Activated T-cell treated with anti-CD3 and anti-CD28 coated beads, Interleukin-2, amount 50 U/mL, for 72 hours (primary cell): ENCODE results near the gene MDH1B. TPM values are rescaled to one million over a fixed set of nuclear protein-coding genes. Genes with fewer than 3 reads are reported as not detected.
"Not testable (repeated sequence)": the region's sequence is repeated elsewhere in the genome, so short reads cannot be mapped to it uniquely, and the experiment has no call there.

ENCODE experiments used
- ATAC-seq, 2 donors: fragments of 150-1000 bp; cut with Tn5 transposase; replicated peaks in 1 of 2; 2 replicates each; pipeline ENCODE4 v1.10.0; 2021; ENCODE audit warnings: moderate library complexity in 2 of 2, mild to moderate bottlenecking in 1 of 2
- DNase-seq, 2 donors: peaks; one replicate each; pipeline ENCODE4 v3.0.0; 2021 to 2022; ENCODE audit warnings: mixed read lengths in 1 of 2
- H3K27ac Mint-ChIP-seq: one replicate; pipeline ENCODE4 v1.8.0; 2022; ENCODE audit warnings: mild to moderate bottlenecking, moderate library complexity, mixed read lengths
- H3K27me3 Mint-ChIP-seq: one replicate; pipeline ENCODE4 v1.8.0; 2022; ENCODE audit warnings: low read depth, mixed read lengths
- H3K36me3 Mint-ChIP-seq, 2 donors: one replicate each; pipeline ENCODE4 v1.8.0; 2022; ENCODE audit warnings: mixed read lengths in 2 of 2, mild to moderate bottlenecking in 1 of 2; ENCODE audit not compliant: insufficient read depth in 2 of 2
- H3K4me1 Mint-ChIP-seq: one replicate; pipeline ENCODE4 v1.8.0; 2022; ENCODE audit warnings: low read depth, mixed read lengths
- H3K4me3 Mint-ChIP-seq, 2 donors: one replicate each; pipeline ENCODE4 v1.8.0; 2022; ENCODE audit warnings: mild to moderate bottlenecking in 2 of 2, mixed read lengths in 2 of 2, moderate library complexity in 2 of 2
- H3K9me3 Mint-ChIP-seq, 2 donors: one replicate each; pipeline ENCODE4 v1.8.0; 2022; ENCODE audit warnings: mixed read lengths in 2 of 2
- total RNA-seq, 2 donors: library from RNA; stranded (reverse); gene quantifications; one replicate each; pipeline ENCODE4 v1.2.3, GENCODE V29; 2022

MDH1B gene
- total RNA-seq, 2 donors from 2014 or later: 0.56 to 0.96 TPM

- peak; percentile 96 to 99 for ATAC-seq
- H3K4me1 Mint-ChIP-seq: peaks cover 14% of the 10 kb centered on the region
- DNase-seq: peak; percentile 18 to 20
- H3K27me3 Mint-ChIP-seq: peaks cover 43% of the 10 kb centered on the region
- peaks cover 0 to 1% of the 10 kb centered on the region in 2 donors for H3K9me3 Mint-ChIP-seq
- H3K4me3 Mint-ChIP-seq: peak overlapping the region in 1 of 2 donors; percentile 15
- H3K27ac Mint-ChIP-seq: no peak overlapping the region
- H3K36me3 Mint-ChIP-seq: peaks cover 0 to 3% of the 10 kb centered on the region in 2 donors
Observed at GRCh38 chr2:206736935-206737334, 28.2 kb downstream of the MDH1B start.

GRCh38 chr2:206733341-206733740 is 31.8 kb downstream of the MDH1B start:
- peaks cover 20% of the 10 kb centered on the region for H3K4me1 Mint-ChIP-seq
- H3K9me3 Mint-ChIP-seq: peaks cover 0 to 1% of the 10 kb centered on the region in 2 donors
- no peak overlapping the region for H3K4me3 Mint-ChIP-seq
- H3K27ac Mint-ChIP-seq: no peak overlapping the region
- DNase-seq: no peak
- ATAC-seq: no peak
- peaks cover 35% of the 10 kb centered on the region for H3K27me3 Mint-ChIP-seq
- H3K36me3 Mint-ChIP-seq: no peaks in the 10 kb centered on the region

DNA sequence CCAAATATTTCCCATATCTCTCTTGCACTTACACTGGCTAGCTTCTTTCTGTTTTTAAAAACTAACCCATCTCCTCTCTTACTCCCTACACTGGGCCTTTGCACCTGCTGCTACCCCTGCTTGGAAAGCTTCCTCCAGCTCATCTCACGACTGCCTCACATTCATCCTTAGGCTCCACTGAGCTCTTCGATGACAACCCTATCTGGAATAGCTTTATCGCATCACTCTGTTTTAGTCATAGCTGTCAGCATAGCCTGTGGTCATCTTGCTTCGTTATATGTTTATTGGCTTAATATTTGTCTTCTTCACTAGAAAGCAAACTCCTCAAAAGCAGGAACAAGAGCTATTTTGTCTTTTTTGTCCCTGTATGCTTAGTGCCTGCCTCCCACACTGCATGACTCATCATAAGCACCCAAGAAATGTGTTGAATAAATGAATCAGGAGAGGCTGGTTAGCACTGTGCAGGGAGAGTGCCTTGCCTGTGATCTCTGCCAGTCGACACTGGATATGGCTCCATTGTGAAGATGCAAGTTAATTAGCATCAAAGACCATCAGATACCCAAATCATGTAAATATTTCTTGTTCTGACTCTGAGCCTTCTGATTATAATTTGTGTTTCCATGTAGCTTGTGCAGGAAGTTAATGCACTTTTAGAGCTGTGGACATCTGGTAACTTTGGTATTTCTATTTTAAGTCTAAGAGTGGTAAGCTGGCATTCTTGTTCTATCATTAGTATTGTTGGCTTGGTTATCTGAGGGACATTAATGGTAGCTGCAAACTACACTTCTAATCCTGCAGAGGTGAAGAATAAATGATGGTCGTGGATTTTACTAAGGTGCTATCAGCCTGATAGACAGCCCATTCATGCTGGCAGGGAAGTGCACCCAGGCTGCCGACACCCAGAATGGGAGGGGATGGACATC is 36.6 kb downstream of the MDH1B start:
- ATAC-seq: peak; percentile 80 to 90
- peaks cover 62% of the 10 kb centered on the region for H3K27me3 Mint-ChIP-seq
- peak in 1 of 2 donors; percentile 15 for DNase-seq

DNA sequence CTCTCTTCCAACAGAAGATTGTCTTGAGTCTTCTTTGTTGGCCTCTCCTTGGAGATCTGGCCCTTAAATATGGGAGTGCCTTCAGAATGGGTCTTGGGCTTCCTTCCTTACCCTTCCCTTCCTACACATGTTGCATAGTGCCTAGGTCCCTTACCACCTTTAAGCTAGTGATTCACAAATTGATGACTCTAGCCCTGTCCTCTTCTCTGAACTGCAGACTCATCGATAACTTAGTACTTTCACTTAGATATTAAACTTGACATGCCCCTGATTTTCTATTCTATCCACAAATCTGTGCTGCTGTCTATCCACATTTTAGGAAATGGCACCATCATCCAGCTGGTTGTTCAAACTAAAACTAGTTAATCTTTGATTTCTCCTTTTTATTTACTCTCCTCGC is 37.8 kb downstream of the MDH1B start:
- Mint-ChIP-seq H3K4me1 (peaks cover 11% of the 10 kb centered on the region), H3K9me3 (peaks cover 0 to under 1% of the 10 kb centered on the region in 2 donors), H3K36me3 (no peaks in the 10 kb centered on the region), H3K4me3 (no peak overlapping the region), H3K27ac (no peak overlapping the region), H3K27me3 (peaks cover 65% of the 10 kb centered on the region)
- DNase-seq (no peak), ATAC-seq (no peak)

More for the DNA sequence above, 36.6 kb downstream of the MDH1B start:
- Mint-ChIP-seq H3K27ac (no peak overlapping the region), H3K9me3 (peaks cover 0 to 1% of the 10 kb centered on the region in 2 donors), H3K4me3 (no peak overlapping the region), H3K36me3 (no peaks in the 10 kb centered on the region), H3K4me1 (peaks cover 11% of the 10 kb centered on the region)

DNA sequence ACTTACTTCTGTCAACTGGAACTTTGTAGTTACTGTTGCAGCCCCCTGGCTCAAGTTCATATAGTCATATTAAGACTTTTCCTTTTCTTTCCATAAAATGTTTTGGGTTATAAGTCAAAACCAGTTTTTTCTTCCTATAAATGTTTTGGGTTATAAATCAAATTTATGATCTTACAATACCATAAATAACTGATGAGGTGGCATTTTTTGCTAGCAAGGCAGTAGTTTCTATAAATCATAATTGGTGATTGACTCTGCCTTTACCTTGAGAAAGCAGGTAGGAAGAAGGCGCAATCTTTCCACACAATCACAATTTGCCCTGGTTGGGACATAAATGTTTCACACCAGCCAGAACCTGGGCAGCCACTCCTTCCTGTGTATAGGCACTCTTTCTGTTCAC is 41.8 kb downstream of the MDH1B start:
- Mint-ChIP-seq H3K27me3 (peaks cover 71% of the 10 kb centered on the region), H3K4me1 (peaks cover 9% of the 10 kb centered on the region), H3K36me3 (peaks cover 3 to 5% of the 10 kb centered on the region in 2 donors), H3K27ac (no peak overlapping the region), H3K9me3 (peaks cover 2 to 3% of the 10 kb centered on the region in 2 donors), H3K4me3 (no peak overlapping the region)
- ATAC-seq: no peak
- no peak for DNase-seq

GRCh38 chr2:206721256-206721920 is 43.7 kb downstream of the MDH1B start:
- Mint-ChIP-seq H3K27me3 (peaks cover 60% of the 10 kb centered on the region), H3K36me3 (peaks cover 3 to 5% of the 10 kb centered on the region in 2 donors), H3K27ac (no peak overlapping the region), H3K9me3 (peaks cover 2 to 3% of the 10 kb centered on the region in 2 donors), H3K4me3 (no peak overlapping the region), H3K4me1 (peaks cover 5% of the 10 kb centered on the region)
- DNase-seq (no peak), ATAC-seq (no peak)

DNA sequence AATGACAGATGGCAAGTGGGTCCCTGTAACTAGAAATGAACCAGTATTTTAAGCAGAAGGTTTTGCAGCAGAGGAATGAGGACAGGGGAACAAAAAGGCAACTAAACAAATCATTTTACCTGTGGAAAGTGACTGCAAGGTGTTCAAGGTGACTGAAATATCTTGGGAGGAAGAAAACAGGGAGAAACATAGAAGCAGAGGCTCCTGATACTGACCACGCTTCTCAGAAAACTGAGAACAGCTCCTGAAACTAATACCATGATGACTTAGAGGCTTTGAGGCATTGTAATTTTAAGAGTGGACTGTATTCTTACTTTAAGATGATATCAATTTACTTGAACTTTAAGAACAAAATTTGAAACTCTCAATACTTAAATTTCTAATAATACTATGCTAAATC is 46.8 kb downstream of the MDH1B start, which contains the start of gene DYTN:
DYTN (minus strand) TSS at position 101 of the 400 bp plus-strand sequence. CDS start 117 bp downstream, outside the sequence.
- H3K4me3 Mint-ChIP-seq: no peak within 1 kb of the TSS
- peaks cover 5% of the 10 kb centered on the region for H3K4me1 Mint-ChIP-seq
- H3K9me3 Mint-ChIP-seq: peaks cover 2 to 3% of the 10 kb centered on the region in 2 donors
- DNase-seq (no peak), ATAC-seq (no peak)
- peaks cover 53% of the 10 kb centered on the region for H3K27me3 Mint-ChIP-seq
- no peak within 1 kb of the TSS for H3K27ac Mint-ChIP-seq
- H3K36me3 Mint-ChIP-seq: peaks cover 3 to 5% of the 10 kb centered on the region in 2 donors

- no peak overlapping the region for H3K27ac Mint-ChIP-seq
Observed at GRCh38 chr2:206716623-206717022, 48.5 kb downstream of the MDH1B start.

DNA sequence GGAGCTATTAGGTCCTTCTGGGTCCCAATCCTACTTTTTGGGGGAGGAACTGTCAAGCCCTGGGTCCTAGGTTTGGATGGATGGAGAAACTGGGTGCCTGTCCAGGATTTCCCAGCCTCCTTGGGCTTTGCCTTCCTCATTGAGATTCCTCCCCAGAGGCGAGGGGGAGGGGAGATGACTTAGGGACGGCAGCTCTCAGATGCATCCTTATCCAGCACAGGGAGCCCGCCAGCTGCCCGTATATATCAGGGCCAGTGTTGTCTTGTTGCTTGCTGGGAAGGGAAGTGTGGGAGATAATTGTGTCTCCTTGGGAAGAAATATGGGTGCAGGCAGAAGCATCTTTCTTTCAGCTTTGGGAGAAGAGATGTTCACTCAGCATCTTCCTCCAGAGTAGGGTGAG is 49.9 kb downstream of the MDH1B start:
- H3K27me3 Mint-ChIP-seq: peaks cover 34% of the 10 kb centered on the region
- not testable (repeated sequence) for H3K4me1 Mint-ChIP-seq, H3K4me3 Mint-ChIP-seq, DNase-seq, H3K9me3 Mint-ChIP-seq, H3K27ac Mint-ChIP-seq, ATAC-seq, H3K36me3 Mint-ChIP-seq

More at GRCh38 chr2:206716623-206717022, 48.5 kb downstream of the MDH1B start:
- H3K4me3 Mint-ChIP-seq: no peak overlapping the region
- peaks cover 5% of the 10 kb centered on the region for H3K4me1 Mint-ChIP-seq
- ATAC-seq (no peak), DNase-seq (no peak)
- no peaks in the 10 kb centered on the region for H3K9me3 Mint-ChIP-seq
- H3K27me3 Mint-ChIP-seq: peaks cover 39% of the 10 kb centered on the region
- H3K36me3 Mint-ChIP-seq: peaks cover 0 to 2% of the 10 kb centered on the region in 2 donors

DNA sequence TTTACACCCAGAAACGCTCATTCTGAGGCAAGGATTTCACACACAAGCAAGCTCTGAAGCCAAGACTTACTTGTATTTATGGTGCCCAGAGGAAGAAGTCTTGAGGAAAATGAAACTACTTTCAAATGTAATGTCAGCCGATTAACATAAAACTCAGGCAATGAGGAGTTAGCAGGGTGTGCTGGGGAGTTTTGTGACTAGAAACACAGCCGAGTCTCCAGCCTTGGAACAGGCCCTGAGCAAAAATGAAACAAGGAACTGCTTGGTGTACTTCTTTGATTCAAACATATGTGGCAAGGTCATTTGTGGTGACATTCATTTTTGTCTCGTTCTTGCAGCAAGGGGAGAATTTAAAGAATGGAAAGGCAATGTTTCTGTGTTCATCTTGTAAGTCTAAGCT is 51.4 kb downstream of the MDH1B start:
- Mint-ChIP-seq H3K4me1 (no peaks in the 10 kb centered on the region), H3K27me3 (peaks cover 21% of the 10 kb centered on the region), H3K4me3 (no peak overlapping the region), H3K36me3 (no peaks in the 10 kb centered on the region), H3K27ac (no peak overlapping the region), H3K9me3 (no peaks in the 10 kb centered on the region)
- ATAC-seq: peak in 1 of 2 donors; percentile 28
- DNase-seq: no peak

GRCh38 chr2:206708286-206708685 is 56.8 kb downstream of the MDH1B start:
- Mint-ChIP-seq H3K4me1 (no peaks in the 10 kb centered on the region), H3K4me3 (no peak overlapping the region), H3K9me3 (no peaks in the 10 kb centered on the region), H3K36me3 (no peaks in the 10 kb centered on the region), H3K27me3 (peaks cover 7% of the 10 kb centered on the region), H3K27ac (no peak overlapping the region)
- DNase-seq: no peak
- no peak for ATAC-seq

DNA sequence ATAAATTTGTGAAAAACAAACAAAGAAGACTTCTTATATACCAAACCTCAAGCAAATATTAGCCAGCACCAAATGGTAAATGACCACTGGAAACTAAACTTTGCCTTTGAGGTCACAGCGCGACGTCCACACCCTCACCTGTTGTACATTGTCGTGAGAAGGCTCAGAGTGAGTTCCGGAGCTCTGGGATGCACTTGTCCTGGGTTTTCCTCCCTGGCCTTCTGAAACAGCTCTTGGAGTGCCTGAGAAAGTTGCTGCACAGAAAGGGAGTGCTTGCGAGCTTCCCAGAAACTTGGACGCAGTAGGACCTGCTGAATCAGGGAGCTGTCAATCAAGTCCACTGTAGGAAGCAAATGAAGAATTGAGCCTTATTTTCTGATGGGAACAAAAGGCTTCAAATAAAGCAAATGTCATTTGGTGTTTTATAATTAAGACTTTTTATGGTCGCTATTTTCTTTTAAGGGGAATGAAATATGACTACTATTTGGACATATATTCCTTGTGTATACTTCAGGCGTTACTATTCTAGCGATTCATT is 57.9 kb downstream of the MDH1B start:
- no peaks in the 10 kb centered on the region for H3K36me3 Mint-ChIP-seq
- no peaks in the 10 kb centered on the region for H3K4me1 Mint-ChIP-seq

More for the DNA sequence above, 57.9 kb downstream of the MDH1B start:
- ATAC-seq (no peak), DNase-seq (no peak)
- Mint-ChIP-seq H3K27me3 (peaks cover 7% of the 10 kb centered on the region), H3K27ac (no peak overlapping the region), H3K4me3 (no peak overlapping the region), H3K9me3 (no peaks in the 10 kb centered on the region)
